Measurements from ENCODE around the gene CD164L2. TPM values are rescaled to one million over a fixed set of nuclear protein-coding genes. Genes with fewer than 3 reads are reported as not detected.

Gene CD164L2
- total and polyA plus RNA-seq, 2 experiments from 2014 or later: 2.0 to 2.8 TPM

DNA sequence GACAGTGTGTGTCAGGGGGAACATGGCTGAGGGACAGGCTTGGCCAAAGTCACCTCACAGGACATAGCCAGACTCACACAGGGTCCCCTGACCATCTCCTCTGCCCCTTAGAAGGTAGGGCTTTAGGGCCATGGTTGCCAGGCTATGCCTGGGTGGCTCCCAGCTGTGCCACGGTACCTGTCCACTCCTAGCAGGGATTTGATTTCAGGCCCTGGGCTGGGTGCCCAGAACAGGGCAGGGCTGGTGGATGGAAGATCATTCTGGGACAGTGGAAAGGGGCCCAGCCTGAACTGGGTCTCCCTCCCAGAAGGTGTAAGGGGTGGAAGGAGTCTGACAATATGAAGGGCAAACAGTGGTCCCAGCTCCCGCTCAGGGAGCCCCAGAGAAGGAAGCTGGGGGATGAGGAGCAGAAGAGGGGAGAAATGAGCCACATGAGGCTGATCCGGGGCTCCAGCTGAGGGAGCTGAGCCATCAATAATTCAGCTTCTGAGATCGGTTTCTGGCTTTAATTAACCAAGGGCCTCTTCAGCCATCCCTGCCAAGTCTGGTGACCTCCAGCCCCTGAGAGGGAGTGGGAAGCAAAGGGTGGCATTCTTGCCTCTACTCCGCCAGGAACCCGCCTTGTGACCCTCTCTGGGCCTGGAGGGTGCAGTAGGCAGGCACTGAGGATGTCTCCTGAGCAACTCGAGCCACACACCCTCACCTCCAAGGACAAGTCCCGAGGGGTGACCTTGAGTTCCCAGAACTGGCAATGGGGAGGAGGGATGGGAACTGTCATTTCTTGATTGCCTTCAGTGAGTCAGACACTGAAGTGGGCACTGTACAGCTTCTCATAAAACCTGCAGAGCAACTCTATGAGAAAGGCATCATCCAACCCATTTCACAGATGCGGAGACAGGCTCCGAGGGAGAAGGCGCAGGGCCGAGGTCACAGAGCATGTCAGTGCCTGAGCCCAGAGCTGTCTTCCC lies 2.1 kb downstream of the CD164L2 start:
- no peak for ATAC-seq
- H3K4me3 Mint-ChIP-seq: no peak overlapping the region
- H3K27me3 Mint-ChIP-seq (ENCODE audit: insufficient read depth, low read depth, poor library complexity): peaks cover 11% of the 10 kb centered on the region

DNA sequence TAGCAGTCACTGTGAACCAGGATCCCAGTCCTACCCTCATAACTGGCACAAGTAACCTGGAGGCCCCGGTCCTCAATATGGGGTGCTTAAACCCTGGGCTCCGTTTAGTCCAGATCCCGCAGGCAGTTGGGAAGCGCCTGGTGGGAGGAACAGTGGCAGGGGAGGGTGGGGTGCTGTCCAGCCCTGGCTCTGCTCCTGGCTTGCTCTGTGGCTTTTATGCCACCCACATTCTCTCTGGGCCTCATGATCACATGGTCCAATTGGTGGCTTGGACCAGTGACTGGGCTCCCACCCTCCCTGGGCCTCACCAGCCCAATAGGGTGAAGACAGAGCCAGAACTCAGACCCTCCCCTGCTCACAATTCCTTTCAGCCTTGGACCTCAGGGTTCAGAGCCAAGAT lies 2.9 kb downstream of the CD164L2 start:
- DNase-seq (ENCODE audit: low spot score) (no peak), ATAC-seq (no peak)
- Histone ChIP-seq H3K79me2 (replicated peaks; ENCODE audit: insufficient read depth) (no peaks in the 10 kb centered on the region), H3K27me3 (ENCODE audit: insufficient read depth) (peaks cover 5% of the 10 kb centered on the region), H2AFZ (no peak overlapping the region), H3K9me2 (ENCODE audit: insufficient read depth) (no peaks in the 10 kb centered on the region), H3K27ac (ENCODE audit: low read depth) (no peak overlapping the region), H3K4me1 (ENCODE audit: insufficient read depth) (peaks cover 3% of the 10 kb centered on the region; the same call in 1 of the 2 replicates), H3K4me2 (no peak overlapping the region), H3K4me3 (no peak overlapping the region), H4K20me1 (replicated peaks; ENCODE audit: insufficient read depth) (no peaks in the 10 kb centered on the region), H3K36me3 (ENCODE audit: insufficient read depth) (no peaks in the 10 kb centered on the region), H3F3A (replicated peaks; ENCODE audit: low read depth) (no peaks in the 10 kb centered on the region)
- H3K9me3 Mint-ChIP-seq: no peaks in the 10 kb centered on the region
- TF ChIP-seq STAT1 (IDR thresholded peaks at IDR 0.05; ENCODE audit: unreplicated experiment): no peak
- TF ChIP-seq EZH2phosphoT487 (IDR thresholded peaks at IDR 0.05; ENCODE audit: unreplicated experiment): no peak
- TF ChIP-seq, protein P1, sequence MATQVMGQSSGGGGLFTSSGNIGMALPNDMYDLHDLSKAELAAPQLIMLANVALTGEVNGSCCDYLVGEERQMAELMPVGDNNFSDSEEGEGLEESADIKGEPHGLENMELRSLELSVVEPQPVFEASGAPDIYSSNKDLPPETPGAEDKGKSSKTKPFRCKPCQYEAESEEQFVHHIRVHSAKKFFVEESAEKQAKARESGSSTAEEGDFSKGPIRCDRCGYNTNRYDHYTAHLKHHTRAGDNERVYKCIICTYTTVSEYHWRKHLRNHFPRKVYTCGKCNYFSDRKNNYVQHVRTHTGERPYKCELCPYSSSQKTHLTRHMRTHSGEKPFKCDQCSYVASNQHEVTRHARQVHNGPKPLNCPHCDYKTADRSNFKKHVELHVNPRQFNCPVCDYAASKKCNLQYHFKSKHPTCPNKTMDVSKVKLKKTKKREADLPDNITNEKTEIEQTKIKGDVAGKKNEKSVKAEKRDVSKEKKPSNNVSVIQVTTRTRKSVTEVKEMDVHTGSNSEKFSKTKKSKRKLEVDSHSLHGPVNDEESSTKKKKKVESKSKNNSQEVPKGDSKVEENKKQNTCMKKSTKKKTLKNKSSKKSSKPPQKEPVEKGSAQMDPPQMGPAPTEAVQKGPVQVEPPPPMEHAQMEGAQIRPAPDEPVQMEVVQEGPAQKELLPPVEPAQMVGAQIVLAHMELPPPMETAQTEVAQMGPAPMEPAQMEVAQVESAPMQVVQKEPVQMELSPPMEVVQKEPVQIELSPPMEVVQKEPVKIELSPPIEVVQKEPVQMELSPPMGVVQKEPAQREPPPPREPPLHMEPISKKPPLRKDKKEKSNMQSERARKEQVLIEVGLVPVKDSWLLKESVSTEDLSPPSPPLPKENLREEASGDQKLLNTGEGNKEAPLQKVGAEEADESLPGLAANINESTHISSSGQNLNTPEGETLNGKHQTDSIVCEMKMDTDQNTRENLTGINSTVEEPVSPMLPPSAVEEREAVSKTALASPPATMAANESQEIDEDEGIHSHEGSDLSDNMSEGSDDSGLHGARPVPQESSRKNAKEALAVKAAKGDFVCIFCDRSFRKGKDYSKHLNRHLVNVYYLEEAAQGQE (IDR thresholded peaks at IDR 0.05; ENCODE audit: unreplicated experiment): no peak
- no peak for TF ChIP-seq EZH2 (IDR thresholded peaks at IDR 0.05; ENCODE audit: low read depth, unreplicated experiment)
- TF ChIP-seq, protein P2, sequence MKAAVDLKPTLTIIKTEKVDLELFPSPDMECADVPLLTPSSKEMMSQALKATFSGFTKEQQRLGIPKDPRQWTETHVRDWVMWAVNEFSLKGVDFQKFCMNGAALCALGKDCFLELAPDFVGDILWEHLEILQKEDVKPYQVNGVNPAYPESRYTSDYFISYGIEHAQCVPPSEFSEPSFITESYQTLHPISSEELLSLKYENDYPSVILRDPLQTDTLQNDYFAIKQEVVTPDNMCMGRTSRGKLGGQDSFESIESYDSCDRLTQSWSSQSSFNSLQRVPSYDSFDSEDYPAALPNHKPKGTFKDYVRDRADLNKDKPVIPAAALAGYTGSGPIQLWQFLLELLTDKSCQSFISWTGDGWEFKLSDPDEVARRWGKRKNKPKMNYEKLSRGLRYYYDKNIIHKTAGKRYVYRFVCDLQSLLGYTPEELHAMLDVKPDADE (IDR thresholded peaks at IDR 0.05): no peak
- no peaks in the 10 kb centered on the region for H3K36me3 Mint-ChIP-seq (ENCODE audit: low read depth)
- H3K27ac Mint-ChIP-seq: no peak overlapping the region
- peaks cover 6% of the 10 kb centered on the region; the same call in 1 of the 3 replicates for H3K4me1 Mint-ChIP-seq
- H3K4me3 Mint-ChIP-seq: no peak overlapping the region
- H3K27me3 Mint-ChIP-seq (ENCODE audit: insufficient read depth, low read depth, poor library complexity): peaks cover 8% of the 10 kb centered on the region

More for the DNA sequence above, 2.1 kb downstream of the CD164L2 start:
- H4K20me1 ChIP-seq (replicated peaks; ENCODE audit: insufficient read depth): no peaks in the 10 kb centered on the region
- peaks cover 5% of the 10 kb centered on the region for H3K27me3 ChIP-seq (ENCODE audit: insufficient read depth)
- Mint-ChIP-seq H3K27ac (no peak overlapping the region), H3K9me3 (no peaks in the 10 kb centered on the region), H3K4me1 (peaks cover 6% of the 10 kb centered on the region; the same call in 1 of the 3 replicates), H3K36me3 (ENCODE audit: low read depth) (no peaks in the 10 kb centered on the region)
- H3F3A ChIP-seq (replicated peaks; ENCODE audit: low read depth): no peaks in the 10 kb centered on the region
- no peak for DNase-seq (ENCODE audit: low spot score)
- no peaks in the 10 kb centered on the region for H3K79me2 ChIP-seq (replicated peaks; ENCODE audit: insufficient read depth)
- H3K4me2 ChIP-seq: no peak overlapping the region
- H3K4me1 ChIP-seq (ENCODE audit: insufficient read depth): peaks cover 3% of the 10 kb centered on the region; the same call in 1 of the 2 replicates
- no peak for TF ChIP-seq EZH2phosphoT487 (IDR thresholded peaks at IDR 0.05; ENCODE audit: unreplicated experiment)
- no peak for TF ChIP-seq CTCF (conservative IDR thresholded peaks at IDR 0.05; ENCODE audit: low read depth in 2 of 2)
- TF ChIP-seq JUNB (IDR thresholded peaks at IDR 0.05; ENCODE audit: unreplicated experiment): no peak
- no peak for TF ChIP-seq ZNF114 (CRISPR knock-in tag; IDR thresholded peaks at IDR 0.05)
- TF ChIP-seq NANOG (IDR thresholded peaks at IDR 0.05; ENCODE audit: borderline replicate concordance): no peak
- TF ChIP-seq CREB1 (CRISPR knock-in tag; IDR thresholded peaks at IDR 0.05; ENCODE audit: low read depth): no peak
- no peak for TF ChIP-seq STAT1 (IDR thresholded peaks at IDR 0.05; ENCODE audit: unreplicated experiment)
- H3K27ac ChIP-seq (ENCODE audit: low read depth): no peak overlapping the region
- no peak overlapping the region for H3K4me3 ChIP-seq
- H2AFZ ChIP-seq: no peak overlapping the region
- no peaks in the 10 kb centered on the region for H3K36me3 ChIP-seq (ENCODE audit: insufficient read depth)
- H3K9me2 ChIP-seq (ENCODE audit: insufficient read depth): no peaks in the 10 kb centered on the region

All from GM23338 (cell line).